Calu3 (cell line): ENCODE data around the gene EFCAB5. TPM values are rescaled to one million over a fixed set of nuclear protein-coding genes. Genes with fewer than 3 reads are reported as not detected.
"Not testable (repeated sequence)": the region's sequence is repeated elsewhere in the genome, so short reads cannot be mapped to it uniquely, and the experiment has no call there.

Experiments
- BruUV-seq: library from RNA; stranded (reverse); fragments of 400-500 nt; replicated peaks from 2 replicates; lab custom pipeline; 2021; lab: Mats Ljungman, UMichigan
- CTCF ChIA-PET: fragments of 300-600 bp; sonication (Branson Sonifier 250); formaldehyde crosslinking; loops from one replicate; lab custom pipeline; 2022; ENCODE audit warnings: antibody characterized with exemption; lab: Charles Lee
- DNase-seq: peaks from one replicate; pipeline ENCODE4 v3.0.0; 2022
- H3K27ac Mint-ChIP-seq: one replicate; pipeline ENCODE4 v1.8.0; 2022; ENCODE audit warnings: mixed read lengths; ENCODE audit not compliant: unreplicated experiment
- H3K27me3 Mint-ChIP-seq: one replicate; pipeline ENCODE4 v1.8.0; 2022; ENCODE audit warnings: mixed read lengths; ENCODE audit not compliant: unreplicated experiment
- H3K36me3 Mint-ChIP-seq: one replicate; pipeline ENCODE4 v1.8.0; 2022; ENCODE audit warnings: mild to moderate bottlenecking, moderate library complexity, mixed read lengths; ENCODE audit not compliant: insufficient read depth, unreplicated experiment
- H3K4me1 Mint-ChIP-seq: one replicate; pipeline ENCODE4 v1.8.0; 2022; ENCODE audit warnings: mild to moderate bottlenecking, low read depth, mixed read lengths; ENCODE audit not compliant: unreplicated experiment
- H3K4me3 Mint-ChIP-seq: one replicate; pipeline ENCODE4 v1.8.0; 2022; ENCODE audit warnings: mild to moderate bottlenecking, low read depth, moderate library complexity, mixed read lengths; ENCODE audit not compliant: unreplicated experiment
- H3K9me3 Mint-ChIP-seq: one replicate; pipeline ENCODE4 v1.8.0; 2022; ENCODE audit warnings: low read depth, mixed read lengths; ENCODE audit not compliant: unreplicated experiment
- intact Hi-C: fragments of 100-400 bp; cut with micrococcal nuclease; formaldehyde crosslinking; loops from one replicate; pipeline ENCODE4 v1.10.0; 2022; ENCODE audit not compliant: unreplicated experiment
- total RNA-seq: library from RNA; stranded (reverse); gene quantifications from 2 replicates; pipeline ENCODE4 v1.2.3, GENCODE V29; 2022
- TF ChIP-seq, protein P1 (sequence below): fragments of 200-600 bp; IDR thresholded peaks from one replicate; pipeline ENCODE4 v1.8.0; 2022; ENCODE audit warnings: antibody characterized with exemption; ENCODE audit not compliant: unreplicated experiment

Gene EFCAB5
- total RNA-seq, 1 experiment from 2014 or later: 0.50 TPM

DNA sequence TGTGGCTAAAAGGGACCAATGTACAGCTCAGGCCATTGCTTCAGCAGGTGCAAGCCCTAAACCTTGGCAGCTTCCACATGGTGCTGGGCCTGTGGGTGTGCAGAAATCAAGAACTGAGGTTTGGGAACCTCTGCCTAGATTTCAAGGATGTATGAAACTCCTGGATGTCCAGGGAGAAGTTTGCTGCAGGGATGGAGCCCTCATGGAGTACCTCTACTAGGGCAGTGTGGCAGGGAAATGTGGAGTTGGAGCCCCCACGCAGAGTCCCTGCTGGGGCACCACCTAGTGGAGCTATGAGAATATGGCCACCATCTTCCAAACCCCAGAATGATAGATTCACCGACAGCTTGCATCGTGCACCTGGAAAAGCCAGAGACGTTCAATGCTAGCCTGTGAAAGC lies 13.0 kb downstream of the EFCAB5 start:
- intact Hi-C loops: no loop called here
- Mint-ChIP-seq H3K4me1 (no peaks in the 10 kb centered on the region), H3K27ac (no peak overlapping the region), H3K9me3 (no peaks in the 10 kb centered on the region), H3K27me3 (no peaks in the 10 kb centered on the region), H3K36me3 (no peaks in the 10 kb centered on the region), H3K4me3 (no peak overlapping the region)
- no peak for DNase-seq
- CTCF ChIA-PET: no interaction called here
- BruUV-seq: no TSS peak
- TF ChIP-seq, protein P1, sequence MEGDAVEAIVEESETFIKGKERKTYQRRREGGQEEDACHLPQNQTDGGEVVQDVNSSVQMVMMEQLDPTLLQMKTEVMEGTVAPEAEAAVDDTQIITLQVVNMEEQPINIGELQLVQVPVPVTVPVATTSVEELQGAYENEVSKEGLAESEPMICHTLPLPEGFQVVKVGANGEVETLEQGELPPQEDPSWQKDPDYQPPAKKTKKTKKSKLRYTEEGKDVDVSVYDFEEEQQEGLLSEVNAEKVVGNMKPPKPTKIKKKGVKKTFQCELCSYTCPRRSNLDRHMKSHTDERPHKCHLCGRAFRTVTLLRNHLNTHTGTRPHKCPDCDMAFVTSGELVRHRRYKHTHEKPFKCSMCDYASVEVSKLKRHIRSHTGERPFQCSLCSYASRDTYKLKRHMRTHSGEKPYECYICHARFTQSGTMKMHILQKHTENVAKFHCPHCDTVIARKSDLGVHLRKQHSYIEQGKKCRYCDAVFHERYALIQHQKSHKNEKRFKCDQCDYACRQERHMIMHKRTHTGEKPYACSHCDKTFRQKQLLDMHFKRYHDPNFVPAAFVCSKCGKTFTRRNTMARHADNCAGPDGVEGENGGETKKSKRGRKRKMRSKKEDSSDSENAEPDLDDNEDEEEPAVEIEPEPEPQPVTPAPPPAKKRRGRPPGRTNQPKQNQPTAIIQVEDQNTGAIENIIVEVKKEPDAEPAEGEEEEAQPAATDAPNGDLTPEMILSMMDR: no peak

DNA sequence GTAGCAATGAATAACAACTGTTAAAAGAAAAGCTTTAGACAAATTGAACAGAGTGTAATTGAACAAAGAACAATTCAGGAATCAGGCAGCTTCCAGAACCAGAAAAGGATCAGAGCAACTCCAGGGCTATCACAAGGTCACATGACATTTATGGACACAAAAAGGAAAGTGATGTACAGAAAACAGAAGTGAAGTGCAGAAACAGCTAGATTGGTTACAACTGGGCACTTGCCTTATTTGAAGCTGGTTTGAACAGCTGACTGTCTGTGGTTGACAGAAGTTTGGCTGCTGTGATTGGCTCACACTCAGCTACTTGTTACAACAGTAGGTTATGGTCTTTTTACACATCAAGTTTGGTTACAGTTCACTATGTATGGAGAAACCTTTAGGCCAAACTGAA lies 14.8 kb downstream of the EFCAB5 start:
- CTCF ChIA-PET: no interaction called here
- no peaks in the 10 kb centered on the region for H3K4me1 Mint-ChIP-seq
- no peak overlapping the region for H3K27ac Mint-ChIP-seq
- intact Hi-C loops: no loop called here
- no peaks in the 10 kb centered on the region for H3K36me3 Mint-ChIP-seq
- TF ChIP-seq, protein P1: no peak
- no peak for DNase-seq
- BruUV-seq: no TSS peak
- H3K9me3 Mint-ChIP-seq: no peaks in the 10 kb centered on the region
- no peaks in the 10 kb centered on the region for H3K27me3 Mint-ChIP-seq
- H3K4me3 Mint-ChIP-seq: no peak overlapping the region

DNA sequence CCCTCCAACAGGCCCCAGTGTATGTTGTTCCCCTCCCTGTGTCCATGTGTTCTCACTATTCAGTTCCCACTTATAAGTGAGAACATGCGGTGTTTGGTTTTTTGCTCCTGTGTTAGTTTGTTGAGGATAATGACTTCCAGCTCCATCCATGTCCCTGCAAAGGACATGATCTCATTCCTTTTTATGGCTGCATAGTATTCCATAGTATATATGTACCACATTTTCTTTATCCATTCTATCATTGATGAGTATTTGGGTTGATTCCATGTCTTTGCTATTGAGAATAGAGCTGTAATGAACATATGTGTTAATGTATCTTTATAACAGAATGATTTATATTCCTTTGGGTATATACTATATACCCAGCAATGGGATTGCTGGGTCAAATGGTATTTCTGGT lies 16.1 kb downstream of the EFCAB5 start:
- H3K27ac Mint-ChIP-seq, CTCF ChIA-PET, H3K4me1 Mint-ChIP-seq, intact Hi-C loops, H3K9me3 Mint-ChIP-seq, H3K27me3 Mint-ChIP-seq, DNase-seq, BruUV-seq, H3K4me3 Mint-ChIP-seq, H3K36me3 Mint-ChIP-seq: not testable (repeated sequence)

DNA sequence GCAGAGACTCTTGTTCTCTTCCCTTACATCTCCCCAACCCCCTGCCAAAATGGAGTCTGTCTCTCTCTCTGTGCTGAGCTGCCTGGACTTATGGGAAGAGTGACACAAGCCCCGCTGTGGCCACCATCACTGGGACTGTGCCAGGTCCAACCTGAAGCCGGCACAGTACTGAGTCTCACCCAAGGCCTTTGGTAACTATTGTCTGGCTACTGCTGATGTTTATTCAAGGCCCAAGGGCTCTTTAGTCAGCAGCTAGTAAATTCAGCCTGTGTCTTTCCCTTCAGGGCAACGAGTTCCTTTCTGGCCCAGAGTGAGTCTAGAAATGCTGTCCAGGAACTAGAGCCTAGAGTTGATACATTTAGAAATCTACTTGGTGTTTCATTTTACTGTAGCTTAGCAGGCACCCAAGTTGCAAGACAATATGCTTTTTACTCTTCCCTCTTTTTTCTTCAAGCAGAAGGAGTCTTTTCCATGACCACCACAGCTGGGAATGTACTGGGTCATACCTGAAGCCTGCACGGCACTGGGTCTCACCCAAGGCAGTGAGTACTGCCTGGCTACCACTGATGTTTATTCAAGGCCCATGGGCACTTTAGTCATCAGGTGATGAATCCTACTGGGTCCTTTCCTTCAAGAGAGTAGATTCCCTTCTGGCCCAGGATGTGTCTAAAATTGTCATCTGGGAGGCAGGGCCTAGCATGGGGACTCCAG lies 17.7 kb downstream of the EFCAB5 start:
- Mint-ChIP-seq H3K27me3 (no peaks in the 10 kb centered on the region), H3K4me1 (no peaks in the 10 kb centered on the region), H3K27ac (no peak overlapping the region), H3K36me3 (no peaks in the 10 kb centered on the region), H3K4me3 (no peak overlapping the region), H3K9me3 (peaks cover 5% of the 10 kb centered on the region)
- TF ChIP-seq, protein P1: no peak
- BruUV-seq: no TSS peak
- intact Hi-C loops: no loop called here
- DNase-seq: no peak
- CTCF ChIA-PET: interaction anchor here (0.6 kb wide), 1 partner anchor 9 kb away, joined by 4 read pairs; no protein-coding TSS in a partner anchor
